DMS114 treated with DMSO at 0.1 percent for 48 hours (cell line): ENCODE measurements around the gene FAM222A.

ENCODE experiments used
- DNase-seq: peaks from one replicate; lab custom pipeline; 2025; ENCODE audit not compliant: unreplicated experiment; lab: John Stamatoyannopoulos, UW

FAM222A gene

DNA sequence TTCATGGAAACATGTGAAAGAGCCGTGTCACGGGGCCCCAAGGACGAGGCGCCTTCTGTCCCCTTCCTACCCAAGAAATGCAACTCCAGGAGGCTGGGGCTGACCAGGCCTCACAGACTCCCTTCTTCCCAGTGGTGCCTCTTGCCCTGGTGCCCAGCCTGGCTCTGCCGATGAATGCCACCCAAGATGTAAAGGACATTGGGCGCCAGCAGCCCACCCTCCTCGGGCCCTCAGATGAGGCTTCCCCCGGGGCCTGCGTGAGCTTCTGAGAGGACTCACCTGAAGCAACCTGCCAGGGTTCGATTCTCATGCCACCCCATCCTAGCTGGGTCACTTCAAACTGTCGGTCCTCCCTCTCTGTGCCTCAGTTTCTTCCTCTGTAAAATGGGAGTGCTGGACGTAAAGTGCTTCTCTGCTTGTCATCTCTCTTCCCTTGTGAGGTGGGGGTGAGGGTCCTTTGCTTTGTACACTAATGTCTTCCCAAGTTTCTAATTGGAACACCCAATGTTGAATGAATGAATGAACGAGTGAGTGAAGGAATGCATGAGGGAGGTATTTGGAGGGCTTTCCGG, 10.8 kb downstream of the FAM222A start:
- DNase-seq: no peak

DNA sequence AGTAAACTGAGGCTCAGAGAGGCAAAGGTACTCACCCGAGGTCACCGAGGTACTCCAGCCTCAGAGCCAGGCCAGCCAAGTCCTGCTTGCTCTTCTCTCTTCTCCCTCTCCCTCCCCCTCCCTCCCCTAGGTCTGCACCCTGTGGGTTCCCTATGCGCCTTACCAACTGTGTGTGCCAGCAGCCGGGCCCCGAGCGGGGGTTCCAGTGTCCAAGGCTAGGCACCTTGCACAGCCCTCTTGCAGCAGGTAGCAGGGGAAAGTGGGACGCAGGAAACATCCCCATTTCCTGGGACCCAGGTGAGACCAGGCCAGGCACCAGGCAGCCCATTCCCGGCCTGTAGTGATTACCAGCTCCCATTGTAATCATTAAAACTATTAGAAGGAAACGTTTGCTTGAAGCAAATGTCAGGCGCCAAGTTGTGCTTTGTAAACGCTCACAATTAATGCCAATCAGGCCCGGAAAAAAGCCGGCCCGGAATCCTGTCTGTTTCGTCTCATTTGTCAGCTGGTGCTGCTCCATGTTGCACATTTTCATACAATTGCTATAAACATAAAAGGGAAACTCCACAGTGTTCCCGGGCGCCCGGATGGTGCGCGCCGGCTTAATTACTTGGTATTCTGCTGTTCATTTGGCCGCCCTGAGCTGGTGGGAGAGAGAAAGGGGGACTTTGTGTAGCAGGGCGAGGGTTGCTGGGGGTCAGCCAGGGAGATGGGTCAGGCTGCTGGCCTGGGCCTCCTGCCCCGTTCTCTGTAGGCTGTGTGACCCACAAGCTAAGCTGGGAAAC, 11.9 kb downstream of the FAM222A start:
- no peak for DNase-seq

DNA sequence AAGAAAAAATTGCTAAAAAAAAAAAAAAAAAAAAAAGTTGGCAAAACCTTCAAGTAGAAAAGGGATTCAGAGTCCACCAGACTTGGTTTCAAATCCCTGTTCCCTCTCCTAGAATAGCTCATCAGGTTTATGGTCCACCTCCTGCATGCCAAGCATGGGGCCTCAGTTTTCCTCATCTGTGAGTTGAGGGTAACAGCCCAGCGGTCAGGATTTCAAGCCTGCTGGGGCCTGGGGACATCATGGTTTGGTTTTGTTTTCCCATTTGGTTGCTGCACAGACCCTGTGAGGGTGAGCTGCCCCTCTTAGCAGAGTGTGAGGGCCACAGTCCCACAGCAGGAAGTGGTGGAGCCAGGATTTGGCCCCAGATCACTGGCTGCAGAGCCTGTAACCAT, 12.5 kb downstream of the FAM222A start:
- DNase-seq: no peak

DNA sequence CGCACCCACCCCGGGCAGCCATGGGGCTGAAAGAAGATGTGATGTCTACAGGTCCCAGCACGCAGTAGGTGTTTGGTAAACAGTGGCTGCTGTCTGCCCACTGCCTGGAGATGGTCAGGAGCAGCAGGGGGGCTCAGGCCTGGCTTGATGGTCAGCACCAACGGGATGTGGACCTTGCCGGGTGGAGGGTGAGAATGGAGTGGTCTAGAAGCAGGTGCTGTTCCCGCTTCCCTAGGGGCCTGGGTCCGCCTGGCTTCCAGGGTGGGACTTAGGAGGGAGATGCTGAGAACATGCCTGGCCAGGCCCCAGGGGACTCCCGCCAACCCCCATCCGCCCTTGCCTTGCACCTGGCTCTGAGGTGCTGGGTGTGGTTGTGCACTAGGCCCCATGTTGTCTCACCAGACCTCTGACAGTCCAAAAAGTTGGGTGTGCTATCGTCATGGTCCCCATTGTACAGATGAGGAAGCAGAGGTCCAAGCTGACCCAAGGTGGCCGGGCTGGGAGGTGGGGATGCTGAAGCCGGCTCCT, 12.9 kb downstream of the FAM222A start:
- no peak for DNase-seq

DNA sequence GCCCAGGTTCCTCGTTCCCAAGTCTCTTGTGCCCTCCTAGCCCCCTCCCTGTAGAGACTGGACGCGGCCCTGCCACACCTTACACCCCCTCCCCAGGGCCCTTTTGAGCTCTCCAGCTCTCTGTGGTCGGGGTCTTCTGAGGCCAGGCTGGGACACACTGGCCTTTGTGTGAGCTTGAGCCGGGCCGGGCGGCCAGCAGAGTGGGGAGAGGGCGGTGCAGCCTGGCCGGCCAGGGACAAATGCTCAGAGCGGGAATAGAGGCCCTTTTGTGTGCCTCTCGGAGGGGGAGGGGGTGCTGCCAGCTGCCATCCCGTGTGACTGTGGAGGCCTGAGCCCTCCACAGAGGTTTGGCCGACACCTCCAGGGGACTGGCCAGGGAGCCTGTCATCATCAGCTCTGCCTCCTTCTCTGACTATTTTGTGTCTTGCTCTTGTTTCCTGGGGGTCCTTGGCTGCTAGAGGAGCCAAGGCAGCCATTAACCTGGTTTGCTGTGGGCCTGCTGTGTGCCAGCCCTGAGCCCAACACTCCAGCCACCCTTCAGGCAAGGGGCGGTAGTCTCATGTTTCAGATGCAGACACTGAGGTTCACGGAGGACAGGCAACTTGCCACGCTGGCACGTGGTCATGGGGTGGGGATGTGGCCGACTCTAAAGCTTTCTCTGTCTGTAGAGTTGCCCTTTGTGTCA, 13.6 kb downstream of the FAM222A start:
- DNase-seq: no peak

DNA sequence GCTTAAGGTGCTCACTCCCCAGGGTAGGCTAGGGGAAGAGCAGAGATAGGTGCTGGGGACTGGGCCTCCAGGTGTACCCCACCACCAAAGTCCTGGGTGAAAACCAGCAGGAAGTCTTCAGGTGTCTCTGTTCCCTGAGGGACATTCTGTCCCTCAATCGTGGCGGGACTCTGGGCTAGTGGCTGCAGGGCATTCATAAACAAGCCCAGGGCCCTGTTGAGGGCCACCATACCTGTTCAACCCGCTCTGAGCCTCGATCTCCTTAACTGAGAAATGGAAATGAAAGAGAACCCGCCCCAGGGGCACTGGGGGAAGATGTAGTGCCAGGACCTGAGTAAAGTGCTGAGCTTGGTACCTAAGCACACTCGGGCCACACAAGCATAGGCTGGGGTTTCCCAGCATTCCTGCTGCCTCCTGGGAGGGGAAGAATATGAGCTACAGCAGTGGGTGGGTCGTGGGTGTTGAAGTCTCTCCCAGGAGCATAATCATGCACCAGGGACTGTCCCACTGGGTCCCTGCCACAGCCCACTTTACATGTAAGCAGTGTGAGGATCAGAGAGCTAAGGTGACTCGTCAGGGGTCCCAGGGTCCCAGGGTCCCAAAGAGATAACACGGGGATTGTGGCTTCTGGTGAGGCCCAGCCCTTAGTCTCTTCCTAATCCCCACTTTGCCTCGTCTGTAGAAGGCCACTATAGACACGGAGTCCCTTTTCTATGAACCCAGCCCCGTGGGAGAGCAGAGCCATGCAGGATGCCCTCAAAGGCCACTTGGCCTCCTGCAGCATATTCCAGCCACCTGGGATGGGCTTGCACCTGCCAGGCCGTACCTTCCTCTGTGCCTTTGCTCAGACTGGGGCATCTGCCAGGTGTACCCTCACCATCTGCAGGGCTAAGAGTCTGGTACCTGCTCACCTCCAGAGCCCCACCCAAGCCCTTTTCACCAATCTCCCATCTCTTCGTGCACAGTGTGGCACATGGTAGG, 14.4 kb downstream of the FAM222A start:
- no peak for DNase-seq

DNA sequence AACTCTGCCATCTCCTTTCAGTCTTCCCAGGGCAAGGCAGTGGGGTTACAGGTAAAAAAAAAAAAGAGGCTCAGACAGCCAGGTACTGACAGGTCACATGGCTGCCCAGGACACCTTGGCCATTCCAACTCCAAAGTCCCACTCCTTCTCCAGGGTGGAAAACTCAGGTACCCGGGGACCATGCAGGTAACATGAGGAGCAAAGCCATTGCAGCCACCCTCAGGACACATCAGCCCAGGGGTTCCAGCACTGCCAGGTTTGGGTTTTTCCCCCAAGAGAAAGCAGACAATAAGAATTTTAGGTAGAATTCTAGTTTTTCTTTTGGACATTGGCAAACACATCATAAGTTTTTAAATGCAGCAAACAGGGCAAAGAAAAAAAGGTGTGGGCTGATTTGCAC, 15.3 kb downstream of the FAM222A start:
- no peak for DNase-seq

DNA sequence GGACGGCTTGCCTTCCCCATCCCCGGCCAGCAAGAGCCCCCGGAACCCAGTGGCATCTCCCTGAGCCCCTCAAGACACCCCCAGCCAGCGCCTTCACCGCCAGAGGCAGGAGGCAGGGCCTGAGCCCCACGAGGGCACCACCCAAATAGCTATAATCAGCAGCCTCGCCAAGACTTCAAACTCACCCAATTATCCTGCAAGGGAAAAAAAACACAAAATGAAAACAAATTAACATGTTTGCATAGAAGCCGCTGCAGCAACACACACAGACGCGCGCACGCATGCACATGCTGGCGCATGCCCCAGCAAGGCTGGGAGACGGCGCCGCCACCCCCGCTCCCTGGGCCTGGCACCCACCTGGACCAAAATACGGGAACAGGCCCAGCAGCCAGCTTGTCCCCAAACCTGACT, 15.8 kb downstream of the FAM222A start:
- DNase-seq: no peak

DNA sequence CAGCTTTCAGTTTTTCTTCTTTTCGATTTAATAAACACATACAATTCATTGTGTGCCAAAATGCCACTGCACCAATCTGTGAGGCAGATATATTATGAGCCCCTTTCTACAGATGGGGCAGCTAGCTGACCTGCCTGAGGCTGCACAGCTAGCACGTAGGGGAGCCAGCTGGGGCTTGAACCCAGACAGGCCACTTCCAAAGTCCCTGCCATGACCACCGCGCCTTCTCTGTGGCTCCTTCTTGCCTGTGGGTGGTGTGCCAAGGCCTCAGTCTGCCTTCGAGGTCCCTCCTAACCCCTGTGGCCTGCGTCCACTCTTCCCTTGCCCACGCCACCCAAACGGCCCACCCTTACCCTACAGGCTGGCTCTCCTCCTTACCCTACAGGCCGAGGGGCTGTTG, 16.2 kb downstream of the FAM222A start:
- DNase-seq: no peak

DNA sequence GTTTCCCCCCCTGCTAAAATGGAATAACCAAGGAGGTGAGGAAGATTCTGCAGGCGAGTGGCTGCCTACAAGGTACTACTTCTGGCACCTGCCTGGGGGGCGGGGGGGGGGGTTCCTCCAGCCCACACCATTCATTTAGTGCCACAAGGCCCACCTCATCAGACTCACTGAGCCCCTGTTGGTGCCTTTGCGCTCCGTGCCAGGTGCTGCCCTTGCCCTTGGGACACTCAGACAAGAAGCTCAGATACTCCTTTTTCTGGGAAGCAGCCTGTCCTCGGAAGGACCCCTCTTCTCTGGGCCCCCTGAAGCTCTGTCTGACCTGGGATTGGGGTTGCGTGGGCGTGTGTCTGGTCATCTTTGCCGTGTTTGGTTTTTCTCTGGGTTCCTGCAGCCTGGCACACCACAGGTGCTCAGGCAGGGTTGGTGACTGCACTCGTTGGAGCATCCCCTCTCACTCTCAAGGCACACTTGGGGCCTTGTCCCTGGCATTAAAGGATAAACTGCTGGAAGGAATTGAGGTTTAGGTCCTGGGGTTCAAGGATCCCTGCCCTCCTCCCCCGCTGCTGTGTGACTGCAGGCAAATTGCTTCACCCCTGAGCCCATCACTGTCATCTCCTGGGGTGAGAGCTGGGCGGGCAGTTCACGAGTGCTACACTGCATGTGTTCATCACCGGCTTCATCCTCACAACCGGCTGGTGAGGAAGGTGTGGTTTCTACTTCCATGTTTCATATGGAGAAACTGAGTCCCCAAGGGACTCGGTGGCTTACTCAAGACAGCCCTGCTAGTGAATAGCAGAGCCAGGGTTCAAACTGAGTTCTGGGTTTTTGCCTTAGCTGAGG, 16.9 kb downstream of the FAM222A start:
- DNase-seq: no peak

DNA sequence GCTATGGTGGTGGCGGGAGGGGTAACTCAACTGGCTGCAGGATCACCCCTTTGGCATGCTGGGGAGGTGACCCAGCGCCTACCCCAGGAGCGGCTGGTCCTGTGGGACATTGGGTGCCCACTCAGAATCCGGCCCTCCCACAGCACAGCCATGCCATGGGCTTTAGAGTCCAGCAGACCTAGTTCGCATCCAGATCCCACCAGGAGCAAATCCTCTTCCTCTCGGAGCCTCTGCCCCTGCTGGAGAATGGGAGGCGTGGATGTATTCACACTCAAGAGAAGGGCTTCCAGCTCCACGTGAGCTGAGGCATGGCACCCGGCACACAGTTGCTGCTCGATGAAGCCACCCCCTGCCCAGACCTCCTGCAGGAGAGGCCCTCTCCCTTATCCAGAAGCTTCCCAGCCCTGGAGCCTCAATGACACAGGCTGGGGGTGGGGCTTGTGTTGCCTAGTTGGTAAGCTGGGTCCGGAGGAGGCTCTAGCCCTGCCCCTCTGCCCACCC, 17.7 kb downstream of the FAM222A start:
- no peak for DNase-seq

DNA sequence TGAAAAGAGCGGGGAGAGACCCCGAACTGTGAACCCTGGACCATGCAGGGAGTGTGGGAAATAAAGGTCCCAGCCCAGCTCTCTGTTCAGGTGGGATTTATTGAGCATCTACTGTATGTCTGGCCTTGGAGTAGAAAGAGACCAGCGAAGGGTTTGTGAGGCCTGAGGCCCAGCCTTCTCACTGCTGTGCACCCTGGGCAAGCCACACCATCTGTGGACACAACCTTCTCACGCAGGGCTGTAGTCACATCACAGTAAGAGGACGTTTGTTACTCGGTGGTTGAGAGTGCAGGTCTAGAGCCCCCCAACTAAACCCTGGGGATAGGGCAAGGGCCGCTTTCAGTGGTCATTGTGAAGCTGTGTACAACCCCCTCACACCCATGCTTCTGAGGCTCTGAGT, 18.2 kb downstream of the FAM222A start:
- DNase-seq: no peak

DNA sequence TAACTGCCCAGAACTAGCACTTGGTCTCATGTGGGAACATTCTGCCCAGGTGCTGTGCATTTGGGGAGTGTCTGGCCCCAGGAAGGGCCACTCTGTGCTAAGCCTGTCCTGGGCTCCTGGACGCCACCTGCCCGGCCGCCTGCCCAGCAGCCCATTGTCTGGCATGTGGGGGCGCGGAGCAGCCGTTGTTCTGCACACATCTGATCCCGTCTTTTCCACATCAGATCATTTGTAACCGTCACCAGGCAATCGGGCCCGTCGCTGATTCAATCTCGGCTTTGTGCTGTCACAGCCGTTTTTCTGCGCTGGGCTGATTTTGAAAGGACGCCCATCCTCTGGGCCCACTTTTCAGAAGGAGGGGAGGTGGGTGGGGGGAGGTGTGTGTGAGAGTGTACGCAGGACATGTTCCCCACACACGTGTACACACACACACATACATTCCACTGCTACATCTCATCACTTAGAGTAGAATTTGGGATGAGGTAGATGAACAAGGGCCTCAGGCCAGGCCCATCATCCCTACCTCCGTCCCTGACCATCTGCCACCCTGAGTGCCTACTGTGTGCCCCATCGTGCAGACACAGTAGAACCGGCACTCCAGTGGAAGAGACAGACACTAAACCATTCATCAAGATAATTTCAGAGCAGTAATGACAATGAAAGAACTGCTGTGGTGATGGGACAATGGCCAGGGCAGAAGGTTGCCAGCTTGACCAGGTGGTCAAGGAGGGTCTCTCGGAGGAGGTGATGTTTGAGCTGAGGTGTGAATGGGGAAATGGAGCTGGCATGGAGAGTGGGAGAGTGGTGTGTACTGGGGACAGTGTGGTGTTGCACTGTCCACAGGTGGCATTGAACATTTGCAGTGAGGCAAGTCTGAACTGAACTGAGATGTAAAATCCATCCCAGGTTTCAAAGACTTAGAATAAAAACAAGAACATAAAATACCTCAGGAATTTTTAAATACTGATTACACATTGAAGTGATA, 19.0 kb downstream of the FAM222A start:
- DNase-seq: no peak

DNA sequence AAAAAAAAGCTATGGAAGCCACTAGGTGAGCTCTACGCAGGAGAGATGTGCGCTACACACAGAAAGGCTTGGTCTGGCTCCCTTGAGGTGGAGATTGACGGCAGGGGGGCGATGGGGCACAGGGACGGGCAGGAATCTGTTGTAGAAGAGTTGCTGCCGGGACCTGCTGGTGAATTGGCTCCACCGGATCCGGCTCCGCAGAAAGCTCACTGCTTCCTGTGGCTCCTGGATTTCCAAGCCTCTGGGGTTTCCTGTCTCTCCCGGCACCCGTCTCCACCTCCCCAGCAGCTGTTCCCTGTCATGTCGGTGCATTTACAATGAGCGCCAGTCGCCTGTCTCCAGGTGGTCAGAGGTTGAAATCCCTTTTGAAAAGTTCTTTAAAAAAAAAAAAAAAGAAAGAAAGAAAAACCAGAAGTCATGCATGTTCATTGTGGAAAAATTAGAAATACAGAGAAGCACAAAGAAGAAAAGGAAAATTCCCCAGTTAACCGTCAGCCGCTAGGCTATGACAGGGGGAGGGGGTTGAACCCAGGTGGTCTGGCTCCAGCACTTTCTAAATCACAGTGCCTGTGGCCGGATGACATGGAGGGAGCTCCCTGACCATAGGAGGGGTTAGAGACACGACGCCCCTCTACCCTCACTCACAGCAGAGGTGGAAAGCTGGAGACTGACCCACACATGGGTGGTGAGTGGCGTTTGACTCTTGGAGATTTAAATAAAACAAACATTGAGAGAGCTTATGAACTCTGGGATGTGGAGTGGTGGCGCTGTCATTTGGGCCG, 20.8 kb downstream of the FAM222A start:
- DNase-seq: no peak

DNA sequence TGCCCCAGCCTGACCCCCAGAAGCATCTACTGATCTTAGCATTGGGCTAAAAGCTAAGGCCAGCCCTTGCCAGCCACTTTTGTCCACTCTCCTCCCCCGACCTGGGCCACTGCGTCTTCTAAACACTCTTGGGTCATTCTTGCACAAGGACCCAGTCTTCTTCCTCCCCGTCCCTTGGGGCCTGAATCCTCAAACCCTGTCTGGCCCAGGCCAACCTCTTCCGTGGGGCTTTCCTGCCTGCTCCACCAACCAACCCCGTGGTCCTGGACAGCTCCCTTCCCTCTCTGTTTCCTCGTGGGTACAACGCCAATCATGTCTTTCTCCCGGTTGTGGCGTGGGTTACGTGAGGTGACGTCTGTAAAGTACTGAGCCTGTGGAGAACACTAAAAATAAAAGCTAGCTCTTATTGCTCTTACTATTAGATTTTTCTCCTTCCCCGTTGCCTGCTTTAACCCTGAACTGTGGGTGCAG, 21.5 kb downstream of the FAM222A start:
- DNase-seq: no peak

DNA sequence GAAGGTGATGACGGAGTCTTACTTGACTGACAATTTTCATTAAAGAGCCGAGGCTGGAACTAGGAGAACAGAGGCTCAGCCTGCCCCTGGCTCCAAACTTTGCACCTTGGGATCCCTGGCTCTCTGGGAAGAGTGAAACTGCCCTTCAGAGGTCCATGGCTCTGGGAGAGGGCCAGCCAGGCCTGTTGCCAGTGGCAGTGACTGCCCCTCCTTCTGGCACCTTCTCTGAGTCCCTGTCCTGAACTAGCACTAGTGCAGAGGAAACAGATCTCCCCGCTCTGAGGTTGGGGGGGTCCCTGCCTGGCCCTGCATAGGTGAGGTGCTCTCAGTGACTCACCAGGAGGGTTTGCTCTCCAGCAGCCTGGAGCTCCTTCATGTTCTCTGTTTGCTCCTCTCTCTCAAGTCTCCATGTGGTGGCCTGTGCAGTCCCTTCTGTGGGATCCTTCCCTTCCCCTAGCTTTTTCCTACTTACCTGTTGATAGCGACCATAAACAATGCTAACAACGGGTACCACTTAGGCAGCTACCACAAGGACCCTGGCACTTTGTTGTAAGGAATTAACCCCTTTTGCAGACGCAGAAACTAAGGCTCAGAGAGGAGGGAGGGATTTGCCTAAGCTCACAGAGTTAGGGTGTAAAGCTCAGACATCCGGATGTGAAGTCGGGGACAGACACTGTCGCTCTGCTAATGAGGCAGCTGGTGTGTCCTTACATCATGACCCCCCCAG, 22.4 kb downstream of the FAM222A start:
- no peak for DNase-seq

DNA sequence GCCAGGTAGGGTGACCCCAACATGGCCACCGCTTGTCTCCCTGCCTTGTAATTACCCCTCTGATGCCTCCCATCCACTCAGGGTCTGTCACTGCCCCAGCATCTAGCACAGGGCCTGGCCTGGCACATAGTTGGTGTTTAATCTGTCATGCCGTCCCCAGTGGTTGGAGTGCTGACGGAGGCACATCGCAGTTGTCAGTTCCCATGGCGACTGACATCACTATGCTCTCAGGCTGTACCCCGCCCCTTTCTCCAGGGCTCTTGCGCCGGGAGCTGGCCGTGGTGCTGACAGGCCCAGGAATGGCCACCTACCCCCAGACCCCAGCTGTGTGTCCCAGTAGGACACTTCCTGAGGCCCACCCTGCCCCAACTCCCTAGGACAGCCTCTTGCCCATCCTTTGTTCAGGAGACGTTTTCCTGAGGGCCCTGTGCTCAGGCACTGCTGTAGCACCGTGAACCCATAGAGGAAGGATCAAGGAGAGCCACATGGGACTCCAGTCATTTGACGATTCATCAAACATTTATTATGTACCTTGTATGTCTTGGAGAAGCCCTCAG, 23.0 kb downstream of the FAM222A start:
- DNase-seq: no peak
